HG02763 (cell line): Measurements from ENCODE around the gene GIT2.
A peak's percentile ranks its signal among the peaks of the same experiment; 100 is the strongest.
"Not testable (repeated sequence)": the region's sequence is repeated elsewhere in the genome, so short reads cannot be mapped to it uniquely, and the experiment has no call there.

ENCODE experiments used
- ATAC-seq: cut with Tn5 transposase; IDR thresholded peaks from one replicate; pipeline ENCODE4 v1.9.1; 2021; ENCODE audit warnings: mild to moderate bottlenecking, moderate library complexity; ENCODE audit not compliant: unreplicated experiment

GIT2 gene, protein sequence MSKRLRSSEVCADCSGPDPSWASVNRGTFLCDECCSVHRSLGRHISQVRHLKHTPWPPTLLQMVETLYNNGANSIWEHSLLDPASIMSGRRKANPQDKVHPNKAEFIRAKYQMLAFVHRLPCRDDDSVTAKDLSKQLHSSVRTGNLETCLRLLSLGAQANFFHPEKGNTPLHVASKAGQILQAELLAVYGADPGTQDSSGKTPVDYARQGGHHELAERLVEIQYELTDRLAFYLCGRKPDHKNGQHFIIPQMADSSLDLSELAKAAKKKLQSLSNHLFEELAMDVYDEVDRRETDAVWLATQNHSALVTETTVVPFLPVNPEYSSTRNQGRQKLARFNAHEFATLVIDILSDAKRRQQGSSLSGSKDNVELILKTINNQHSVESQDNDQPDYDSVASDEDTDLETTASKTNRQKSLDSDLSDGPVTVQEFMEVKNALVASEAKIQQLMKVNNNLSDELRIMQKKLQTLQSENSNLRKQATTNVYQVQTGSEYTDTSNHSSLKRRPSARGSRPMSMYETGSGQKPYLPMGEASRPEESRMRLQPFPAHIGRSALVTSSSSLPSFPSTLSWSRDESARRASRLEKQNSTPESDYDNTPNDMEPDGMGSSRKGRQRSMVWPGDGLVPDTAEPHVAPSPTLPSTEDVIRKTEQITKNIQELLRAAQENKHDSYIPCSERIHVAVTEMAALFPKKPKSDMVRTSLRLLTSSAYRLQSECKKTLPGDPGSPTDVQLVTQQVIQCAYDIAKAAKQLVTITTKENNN

DNA sequence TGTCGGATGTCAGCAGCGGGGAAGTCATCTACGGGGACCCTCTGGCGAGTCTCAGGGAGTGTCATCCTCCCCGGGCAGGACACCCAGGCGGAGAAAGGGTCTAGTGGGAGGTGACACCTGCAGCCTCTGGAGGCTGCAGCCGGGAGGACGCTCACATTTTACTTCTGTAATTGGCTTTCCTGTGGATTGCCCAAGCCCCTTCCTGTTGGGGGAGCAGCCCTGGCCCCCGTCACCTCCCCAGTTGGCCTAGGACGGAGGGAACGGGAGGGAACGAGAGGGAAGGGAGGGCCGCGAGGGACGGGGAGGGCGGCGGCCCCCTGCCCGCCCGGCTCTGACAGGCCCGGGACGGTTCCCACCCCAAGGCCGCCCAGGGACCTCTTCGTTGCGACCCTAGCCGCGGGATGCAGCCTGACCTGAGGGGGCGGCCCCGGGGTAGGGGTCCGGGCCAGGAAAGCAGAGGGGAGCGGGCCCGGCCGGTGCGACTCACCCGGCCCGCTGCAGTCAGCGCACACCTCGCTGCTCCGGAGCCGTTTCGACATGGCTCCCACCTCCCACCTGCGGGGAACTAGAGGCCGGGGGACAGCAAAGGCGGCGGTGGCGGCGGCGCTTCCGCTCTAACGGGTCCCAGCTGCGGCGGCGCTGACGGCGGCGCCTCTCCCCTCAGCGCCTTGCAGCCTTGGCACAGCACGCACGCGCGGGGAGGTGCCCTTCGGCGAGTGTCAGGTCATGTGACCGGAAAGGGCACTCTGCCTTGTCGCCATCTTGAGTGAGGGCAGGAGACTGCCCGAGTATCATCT lies at the start of gene GIT2:
GIT2 (minus strand) TSS at position 683 of the 797 bp plus-strand sequence; CDS start at position 539, 144 bp downstream.
- ATAC-seq: peak; percentile 50

DNA sequence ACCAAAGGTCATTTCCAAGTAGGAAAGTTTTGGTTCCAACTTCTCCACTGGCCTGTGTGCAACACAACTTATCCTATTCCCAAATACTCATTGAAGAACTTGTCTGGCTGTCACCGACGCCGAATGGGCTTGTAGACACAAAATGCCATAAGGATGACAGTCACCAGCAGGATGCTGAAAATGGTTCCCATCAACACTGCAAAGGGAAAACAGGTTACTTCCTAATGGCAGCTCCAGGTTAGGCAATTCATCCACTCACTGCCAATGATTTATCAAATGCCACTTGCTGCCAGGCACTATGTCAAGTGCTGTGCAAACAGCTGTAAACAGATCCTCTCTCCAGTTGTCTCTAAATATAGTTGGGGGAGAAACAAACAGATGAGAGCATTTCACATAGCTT lies 46.1 kb upstream of the GIT2 start:
- no peak for ATAC-seq

DNA sequence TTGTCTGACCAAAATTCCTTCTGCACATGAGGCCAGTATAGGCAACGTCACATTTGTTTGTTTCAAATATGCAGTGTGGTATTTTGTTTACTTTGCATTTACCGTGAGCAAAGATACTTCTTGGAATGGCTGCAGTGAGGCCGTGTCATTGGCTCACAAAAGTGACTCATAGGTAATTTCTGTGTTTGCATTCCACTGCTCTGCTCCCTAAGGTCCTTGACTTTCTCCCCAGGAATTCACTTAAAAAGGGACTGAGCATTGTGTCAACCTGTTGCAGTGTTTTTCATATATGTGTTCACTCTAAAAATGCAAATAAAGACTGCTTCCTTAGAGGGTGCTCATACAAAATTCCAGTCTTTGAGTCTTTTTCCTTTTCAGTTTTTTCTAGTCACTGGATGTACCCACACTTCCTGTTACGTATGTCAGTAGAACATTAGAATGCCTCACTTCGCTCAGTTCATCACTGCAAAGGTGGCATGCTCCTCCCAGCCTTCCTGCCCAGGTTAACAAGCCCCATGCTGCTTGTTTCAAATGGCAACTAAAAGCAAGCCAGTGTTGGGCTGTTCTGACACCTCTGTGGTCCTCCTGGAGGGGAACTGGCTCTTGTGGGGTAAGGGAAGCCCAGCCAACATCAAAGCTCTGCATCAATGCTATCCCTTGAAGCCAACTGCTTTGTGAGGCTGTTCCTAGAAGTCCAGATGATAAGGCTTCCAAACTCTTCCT lies 43.1 kb upstream of the GIT2 start:
- no peak for ATAC-seq

DNA sequence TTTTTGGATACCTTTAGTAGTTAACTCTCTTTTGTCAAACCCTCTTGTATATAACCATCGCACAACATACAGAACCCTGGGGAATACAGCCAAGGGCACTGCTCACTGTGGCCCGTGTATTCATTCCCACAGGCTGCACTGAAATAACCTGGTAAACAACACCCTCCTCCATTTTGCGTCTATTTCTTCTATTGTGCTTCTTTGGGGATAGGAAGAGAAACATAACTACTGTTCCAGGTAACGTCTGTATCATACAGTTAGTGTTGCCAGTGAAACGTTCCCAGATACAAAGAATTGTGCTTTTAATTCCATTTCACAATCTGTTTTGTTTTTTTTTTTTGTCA lies 42.5 kb upstream of the GIT2 start:
- no peak for ATAC-seq

DNA sequence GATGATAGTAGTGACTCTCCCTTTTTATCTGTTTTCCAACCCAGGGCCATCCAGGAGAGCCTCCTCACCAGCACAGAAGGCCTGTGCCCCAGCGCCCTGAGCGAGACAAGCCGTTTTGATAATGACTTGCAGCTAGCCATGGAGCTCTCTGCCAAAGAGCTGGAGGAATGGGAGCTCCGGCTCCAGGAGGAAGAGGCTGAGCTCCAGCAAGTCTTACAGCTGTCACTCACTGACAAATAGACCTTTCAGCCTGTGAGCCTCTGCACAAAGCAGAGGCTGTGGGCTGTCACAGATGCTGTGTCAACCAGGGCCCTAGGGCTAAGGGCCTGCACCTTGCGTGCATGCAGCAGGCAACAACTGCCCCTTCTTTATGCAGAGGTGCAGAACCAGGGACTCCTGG lies 41.1 kb upstream of the GIT2 start:
- ATAC-seq: no peak

DNA sequence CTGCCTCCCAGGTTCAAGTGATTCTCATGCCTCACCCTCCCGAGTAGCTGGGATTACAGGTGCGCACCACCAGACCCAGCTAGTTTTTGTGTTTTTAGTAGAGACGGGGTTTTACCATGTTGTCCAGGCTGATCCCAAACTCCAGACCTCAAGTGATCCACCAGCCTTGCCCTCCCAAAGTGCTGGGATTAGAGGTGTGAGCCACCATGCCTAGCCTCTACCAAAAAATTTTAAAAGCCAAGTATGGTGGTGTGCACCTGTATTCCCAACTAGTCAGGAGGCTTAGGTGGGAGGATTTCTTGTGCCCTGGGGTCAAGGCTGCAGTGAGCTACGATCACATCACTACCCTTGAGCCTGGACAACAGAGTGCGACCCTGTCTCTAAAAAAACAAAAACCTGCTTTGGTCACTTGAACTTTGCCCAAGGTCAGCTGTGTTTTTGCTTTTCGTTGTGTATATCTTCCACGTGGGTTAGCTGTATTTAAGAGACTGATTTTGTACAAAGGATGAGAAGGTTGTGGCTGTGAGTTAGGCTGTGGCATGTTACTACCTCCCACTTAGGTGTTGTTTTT lies 39.5 kb upstream of the GIT2 start:
- no peak for ATAC-seq

DNA sequence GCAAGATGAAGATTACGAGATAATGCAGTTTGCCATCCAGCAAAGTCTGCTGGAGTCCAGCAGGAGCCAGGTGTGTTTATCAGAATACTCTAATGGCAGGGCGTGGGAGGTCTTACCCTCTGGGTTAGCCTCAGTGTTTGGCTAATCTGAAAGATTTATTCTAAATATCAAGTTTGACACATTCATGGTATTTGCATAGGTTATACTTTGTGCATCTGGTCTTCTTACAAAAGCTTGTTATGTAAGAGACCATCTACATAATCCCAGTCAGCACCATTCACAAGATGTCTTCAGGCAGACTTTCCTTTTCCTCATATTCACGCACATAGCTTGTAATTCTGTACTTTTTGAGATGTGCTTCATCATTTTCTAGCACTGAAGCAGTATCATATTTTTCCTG lies 37.7 kb upstream of the GIT2 start:
- ATAC-seq: no peak

DNA sequence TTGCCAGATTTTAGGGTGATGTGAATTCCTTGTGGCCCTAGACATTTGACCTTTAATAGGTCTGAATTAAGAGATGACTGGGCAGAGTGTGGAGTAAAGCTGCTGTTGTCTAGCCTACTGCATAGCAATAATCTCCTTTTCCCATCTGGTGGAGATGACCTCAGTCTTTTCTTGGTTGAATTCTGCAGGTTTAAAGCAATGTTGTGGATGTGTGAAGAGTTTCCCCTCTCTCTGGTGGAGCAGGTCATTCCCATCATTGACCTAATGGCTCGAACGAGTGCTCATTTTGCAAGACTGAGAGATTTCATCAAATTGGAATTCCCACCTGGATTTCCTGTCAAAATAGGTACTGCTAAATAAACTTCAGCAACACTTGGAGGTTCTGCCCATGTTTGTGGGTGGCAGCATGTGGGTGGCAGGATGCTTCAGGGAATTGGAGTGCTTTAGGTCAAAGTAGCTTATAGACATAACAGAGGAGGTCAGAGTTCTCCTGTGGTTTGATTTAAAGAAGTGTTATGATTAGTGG lies 33.2 kb upstream of the GIT2 start:
- no peak for ATAC-seq

DNA sequence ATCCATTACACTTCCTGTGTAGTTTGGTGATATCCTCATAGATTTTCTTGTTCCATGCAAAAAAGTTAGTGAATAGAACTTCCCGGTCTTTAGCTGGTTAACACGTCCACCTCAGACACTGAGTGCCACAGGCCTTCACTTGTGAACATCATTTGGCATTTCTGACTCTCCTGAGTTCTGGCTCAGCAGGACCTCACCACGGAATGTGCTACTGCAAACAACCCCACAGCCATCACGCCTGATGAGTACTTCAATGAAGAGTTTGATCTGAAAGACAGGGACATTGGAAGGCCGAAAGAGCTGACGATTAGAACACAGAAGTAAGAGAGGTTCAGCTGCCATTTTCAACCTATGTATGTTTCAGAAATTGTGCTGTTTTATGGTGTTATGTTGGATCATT lies 32.2 kb upstream of the GIT2 start:
- no peak for ATAC-seq

DNA sequence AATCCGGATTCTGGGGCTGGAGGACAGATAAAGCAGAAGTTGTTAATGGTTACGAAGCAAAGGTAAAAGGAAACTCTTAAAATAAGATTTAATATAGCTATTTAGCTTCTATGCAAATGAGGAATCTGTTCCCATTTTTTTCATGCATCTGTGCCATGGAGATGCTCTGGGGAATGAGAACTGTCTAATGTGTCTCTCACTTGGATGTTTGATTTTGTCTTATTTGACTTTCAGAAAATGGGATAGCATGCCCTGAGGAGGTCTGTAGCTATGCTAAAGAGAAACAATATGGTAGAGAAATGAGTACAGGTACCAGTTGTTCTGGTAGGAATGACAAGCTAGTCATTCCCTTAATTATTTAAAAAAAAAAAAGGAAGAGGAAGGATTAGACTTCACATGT lies 27.9 kb upstream of the GIT2 start:
- ATAC-seq: no peak

DNA sequence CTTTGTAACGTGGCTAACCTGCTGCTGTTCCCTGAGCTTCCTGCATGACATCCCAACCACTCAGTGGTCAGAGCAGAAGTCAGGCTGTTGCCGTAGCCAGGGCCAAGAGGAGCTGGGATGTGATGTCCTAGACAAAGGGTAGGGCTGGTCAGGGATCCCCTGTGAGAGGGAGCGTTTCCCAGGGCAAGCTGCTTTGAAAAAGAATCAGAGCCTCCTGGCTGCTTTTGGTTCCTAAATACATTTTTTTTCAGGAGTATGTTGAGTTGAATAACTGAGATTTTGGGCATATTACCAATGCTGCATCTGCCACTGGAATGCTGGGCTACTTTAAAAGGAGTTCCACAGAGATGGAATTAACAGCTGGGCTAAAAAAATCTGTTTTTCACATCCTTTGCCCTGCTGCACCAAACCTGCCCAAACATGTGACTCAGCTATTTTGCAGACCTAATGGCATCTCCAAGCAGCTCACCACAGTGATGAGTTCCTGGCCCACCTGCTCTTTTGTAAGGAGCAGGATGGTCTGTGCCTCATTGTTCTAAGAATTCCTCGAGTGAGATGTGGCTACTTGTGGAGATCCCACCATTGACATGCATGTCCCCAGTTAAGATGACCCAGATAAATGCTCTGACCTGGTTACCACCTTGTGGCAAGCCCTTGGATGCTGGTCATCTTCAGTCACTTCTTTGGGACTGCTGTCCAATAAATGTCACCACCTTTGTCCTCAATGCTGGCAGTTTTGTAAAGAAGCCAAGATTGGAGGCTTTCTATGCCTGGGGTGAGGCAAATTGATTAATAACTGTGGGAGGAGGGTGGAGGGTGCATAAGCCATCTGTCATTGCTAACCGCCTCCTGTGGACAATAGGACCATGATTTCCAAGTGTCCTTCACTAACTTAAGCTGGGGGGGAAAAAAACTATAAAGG lies 27.2 kb upstream of the GIT2 start:
- ATAC-seq: no peak

DNA sequence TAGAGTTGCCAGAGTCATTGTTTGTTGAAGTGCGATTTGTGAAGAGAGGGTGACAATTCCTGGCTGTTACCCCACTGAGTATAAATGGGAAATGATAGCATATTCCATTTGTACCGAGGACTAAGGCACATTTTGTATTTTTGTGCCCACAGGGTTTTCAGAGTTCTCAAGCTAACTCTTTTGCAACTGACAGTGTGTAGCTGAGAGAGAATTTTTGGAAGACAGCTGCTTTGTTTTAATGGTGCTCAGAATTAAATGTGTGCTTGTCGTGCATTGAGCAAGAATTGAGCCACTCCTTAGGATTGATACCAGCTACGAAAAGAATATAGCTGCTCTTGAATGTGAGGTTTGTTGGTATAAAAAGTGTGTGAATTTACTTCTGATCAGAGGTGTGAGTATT lies 24.8 kb upstream of the GIT2 start:
- no peak for ATAC-seq

DNA sequence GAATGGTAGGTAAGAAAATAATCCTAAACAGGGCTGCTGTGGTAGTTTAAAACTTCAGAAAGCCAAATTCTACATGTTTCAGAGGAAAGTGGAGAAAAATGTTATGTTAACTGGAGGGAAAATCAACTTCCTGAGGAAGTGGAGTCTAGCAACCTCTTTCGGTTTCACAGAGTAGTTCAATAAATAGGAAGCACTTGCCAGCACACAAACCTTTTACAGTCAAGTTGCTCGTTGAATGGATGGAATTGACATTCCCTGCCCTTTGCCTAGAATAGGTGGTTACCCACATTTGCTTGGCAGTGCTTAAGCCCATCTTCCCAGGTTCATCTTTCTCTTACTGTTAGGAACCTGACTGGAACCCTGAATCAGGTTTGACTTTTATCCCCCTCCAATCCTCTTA lies 19.0 kb upstream of the GIT2 start:
- ATAC-seq: no peak

DNA sequence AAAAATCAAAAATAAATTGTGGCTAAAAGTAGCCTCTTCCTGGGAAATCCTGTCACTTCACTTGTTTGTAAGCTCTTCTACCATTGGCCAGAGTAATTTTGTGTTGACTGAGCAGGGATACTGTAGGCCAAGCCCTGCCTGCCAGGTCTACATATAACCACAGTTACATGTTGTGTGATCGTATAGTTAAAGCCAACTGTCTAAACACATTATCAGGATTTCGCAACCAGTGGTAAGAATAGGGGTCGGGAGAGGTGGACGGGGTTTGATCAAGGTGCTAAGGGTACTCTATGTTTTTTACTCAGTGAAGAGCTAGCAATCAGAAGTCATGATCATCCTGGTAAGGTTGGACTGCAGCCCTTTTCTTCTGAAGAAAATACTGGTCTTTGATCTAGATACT lies 16.5 kb upstream of the GIT2 start:
- ATAC-seq: no peak

DNA sequence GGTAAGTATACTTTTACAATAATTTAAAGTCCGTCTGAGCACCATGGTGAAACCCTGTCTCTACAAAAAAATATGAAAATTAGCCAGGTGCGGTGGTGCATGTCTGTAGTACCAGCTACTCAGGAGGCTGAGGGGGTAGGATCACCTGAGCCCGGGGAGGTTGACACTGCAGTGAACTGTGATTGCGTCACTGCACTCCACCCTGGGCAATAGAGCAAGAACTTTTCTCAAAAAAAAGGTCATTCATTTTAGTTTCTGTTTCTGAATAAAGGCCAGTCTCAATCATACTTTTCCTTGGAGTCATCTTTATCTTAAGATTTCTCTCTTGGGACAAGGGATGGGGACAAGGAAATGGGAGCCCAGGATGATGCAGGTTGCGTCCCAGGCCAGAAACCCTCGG lies 16.0 kb upstream of the GIT2 start:
- peak; percentile 63 for ATAC-seq

DNA sequence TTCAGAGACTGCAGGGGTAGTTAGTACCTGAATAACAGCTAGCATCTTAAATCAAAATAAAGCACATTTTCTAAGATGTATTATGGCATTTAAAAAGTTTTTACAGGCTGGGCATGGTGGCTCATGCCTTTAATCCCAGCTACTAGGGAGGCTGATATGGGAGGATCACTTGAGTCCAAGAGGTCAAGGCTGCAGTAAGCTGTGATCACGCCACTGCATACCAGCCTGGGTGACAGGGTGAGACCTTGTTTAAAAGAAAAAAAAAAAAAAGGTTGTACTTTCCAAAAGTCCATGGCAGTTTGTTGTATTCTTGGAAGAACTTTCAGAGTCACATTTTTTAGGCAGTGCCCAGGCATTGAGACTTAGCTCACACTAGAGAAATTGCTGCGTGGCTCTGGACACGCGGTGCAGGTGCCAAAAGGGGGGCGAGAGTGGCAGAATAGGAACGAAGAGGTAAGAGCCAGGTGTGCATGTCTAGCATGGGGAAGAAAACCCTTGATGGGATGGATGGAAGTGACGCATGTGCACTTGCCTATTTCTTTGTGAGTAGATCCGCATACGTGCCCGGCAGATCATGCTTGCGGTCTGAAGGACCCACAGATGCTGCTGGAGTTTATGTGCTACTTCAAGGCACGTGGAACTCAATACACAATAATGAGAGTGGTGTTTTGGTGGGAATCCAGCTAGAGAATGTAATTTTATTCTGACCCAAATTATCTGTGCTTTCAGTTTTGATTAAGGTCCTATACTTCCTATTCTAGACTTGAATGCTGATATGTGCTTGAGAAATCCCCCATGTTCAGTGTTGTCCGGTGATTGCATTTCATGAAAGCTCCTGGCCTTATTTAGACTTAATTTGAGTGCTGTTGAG lies 14.9 kb upstream of the GIT2 start:
- no peak for ATAC-seq

DNA sequence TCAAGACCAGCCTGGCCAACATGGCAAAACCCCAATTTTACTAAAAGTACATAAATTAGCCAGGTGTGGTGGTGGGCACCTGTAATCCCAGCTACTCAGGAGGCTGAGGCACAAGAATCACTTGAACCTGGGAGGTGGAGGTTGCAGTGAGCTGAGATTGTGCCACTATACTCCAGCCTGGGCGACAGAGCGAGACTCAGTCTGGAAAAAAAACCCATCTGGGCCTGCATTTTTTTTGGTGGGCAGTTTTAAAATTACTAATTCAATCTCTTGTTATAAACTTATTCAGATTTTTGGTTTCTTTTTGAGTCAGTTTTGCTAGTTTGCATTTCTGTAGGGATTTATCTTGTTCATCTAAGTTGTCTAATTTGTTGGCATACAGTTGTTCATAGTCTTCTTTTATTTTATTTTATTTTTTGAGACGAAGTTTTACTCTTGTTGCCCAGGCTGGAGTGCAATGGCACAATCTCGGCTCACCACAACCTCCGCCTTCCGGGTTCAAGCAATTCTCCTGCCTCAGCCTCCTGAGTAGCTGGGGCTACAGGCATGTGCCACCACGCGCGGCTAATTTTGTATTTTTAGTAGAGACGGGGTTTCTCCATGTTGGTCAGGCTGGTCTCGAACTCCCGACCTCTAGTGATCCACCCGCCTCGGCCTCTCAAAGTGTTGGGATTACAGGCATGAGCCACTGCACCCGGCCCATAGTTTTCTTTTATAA lies 12.7 kb upstream of the GIT2 start:
- not testable (repeated sequence) for ATAC-seq

DNA sequence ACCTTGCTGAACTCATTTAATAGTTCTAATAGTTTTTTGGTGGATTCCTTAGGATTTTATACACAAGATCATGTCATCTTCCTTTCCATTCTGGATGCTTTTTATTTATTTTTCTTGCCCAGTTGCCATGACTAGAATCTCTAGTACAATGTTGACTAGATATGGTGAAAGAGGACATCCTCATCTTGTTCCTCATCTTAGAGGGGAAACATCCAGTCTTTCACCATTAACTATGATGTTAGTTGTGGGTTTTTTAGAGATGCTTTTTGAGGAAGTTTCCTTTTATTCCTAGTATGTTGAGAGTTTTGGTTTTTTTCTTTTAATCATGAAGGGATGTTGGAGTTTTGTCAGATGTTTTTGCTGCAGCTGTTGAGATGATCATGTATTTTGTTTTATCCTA lies 11.7 kb upstream of the GIT2 start:
- ATAC-seq: no peak
